ENCODE results near the gene SSX2IP. TPM values are rescaled to one million over a fixed set of nuclear protein-coding genes. Genes with fewer than 3 reads are reported as not detected.

Gene SSX2IP
- total and polyA plus RNA-seq, 9 of the 15 experiments (the other 6 are each of a cell fraction or from before 2014, with no cell fraction given) = 20.6 to 96.7 (median 61.7) TPM

- no peak for TF ChIP-seq HOMEZ (CRISPR knock-in tag; IDR thresholded peaks at IDR 0.05)
- no peak for TF ChIP-seq CHCHD3 (CRISPR knock-in tag; IDR thresholded peaks at IDR 0.05)
- TF ChIP-seq RCOR1 (IDR thresholded peaks at IDR 0.05; ENCODE audit: borderline replicate concordance in 1 of 2, low read depth in 2 of 2, low read length in 2 of 2) = peak; percentile 25 to 81; a peak in 2 of 4 replicates
- TF ChIP-seq RBM17 (IDR thresholded peaks at IDR 0.05; ENCODE audit: borderline replicate concordance, low read depth, low read length) = no peak
- no peak for TF ChIP-seq EZH2 (IDR thresholded peaks at IDR 0.05; ENCODE audit: borderline replicate concordance, low read depth, low read length)
- no peak for TF ChIP-seq ILF3 (IDR thresholded peaks at IDR 0.05; ENCODE audit: borderline replicate concordance)
- TF ChIP-seq SMAD3 (CRISPR knock-in tag; conservative IDR thresholded peaks at IDR 0.05) = no peak
- TF ChIP-seq TRIM28 (IDR thresholded peaks at IDR 0.05) = no peak
- peak; percentile 39; the same call in 1 of the 2 replicates for TF ChIP-seq ZBTB7A (IDR thresholded peaks at IDR 0.05; ENCODE audit: borderline replicate concordance, control insufficient read depth, low read depth, low read length)
- peak; percentile 93 for TF ChIP-seq ZBTB5 (IDR thresholded peaks at IDR 0.05)
- peak; percentile 80 for TF ChIP-seq FOS (IDR thresholded peaks at IDR 0.05; ENCODE audit: extremely low read depth, insufficient read length)
- no peak for TF ChIP-seq ZFPM2 (CRISPR knock-in tag; IDR thresholded peaks at IDR 0.05)
- no peak for TF ChIP-seq TAF15 (IDR thresholded peaks at IDR 0.05; ENCODE audit: low read depth, low read length)
- TF ChIP-seq FOXM1 (IDR thresholded peaks at IDR 0.05; ENCODE audit: low read depth) = no peak
- TF ChIP-seq FOXM1 (CRISPR knock-in tag; IDR thresholded peaks at IDR 0.05; ENCODE audit: low read depth) = no peak
- no peak for TF ChIP-seq ZNF140 (CRISPR knock-in tag; IDR thresholded peaks at IDR 0.05)
- TF ChIP-seq ZNF282 (CRISPR knock-in tag; IDR thresholded peaks at IDR 0.05) = no peak
- no peak for TF ChIP-seq CEBPG (CRISPR knock-in tag; IDR thresholded peaks at IDR 0.05)
- no peak for TF ChIP-seq CEBPG (tag; conservative IDR thresholded peaks at IDR 0.05 in 1 of 2, IDR thresholded peaks at IDR 0.05 in 1 of 2)
- no peak for TF ChIP-seq DLX4 (CRISPR knock-in tag; IDR thresholded peaks at IDR 0.05)
- TF ChIP-seq SETDB1 (IDR thresholded peaks at IDR 0.05; ENCODE audit: low read length) = no peak
- peak; percentile 94 for TF ChIP-seq RFX1 (IDR thresholded peaks at IDR 0.05)
- TF ChIP-seq HNRNPUL1 (IDR thresholded peaks at IDR 0.05; ENCODE audit: low read length) = no peak
- TF ChIP-seq NR2C2 (CRISPR knock-in tag; IDR thresholded peaks at IDR 0.05) = no peak
- TF ChIP-seq NR2C2 (tag; IDR thresholded peaks at IDR 0.05) = peak; percentile 35; the same call in 1 of the 2 replicates
These were observed at the start of gene SSX2IP (continued) for GRCh38 chr1:84690397-84691121.

Data from K562 (cell line).